Lung microvascular endothelial cell (primary cell): ENCODE results near the gene KLF5. TPM values are rescaled to one million over a fixed set of nuclear protein-coding genes. Genes with fewer than 3 reads are reported as not detected.
A peak's percentile ranks its signal among the peaks of the same experiment; 100 is the strongest.
"Not testable (repeated sequence)": the region's sequence is repeated elsewhere in the genome, so short reads cannot be mapped to it uniquely, and the experiment has no call there.

ENCODE experiments used
- DNase-seq, 2 donors: peaks; one replicate each; pipeline versions ENCODE4 v3.0.0 to v3.0.0-alpha.2; 2010; ENCODE audit warnings: low read depth in 2 of 2
- total RNA-seq: library from RNA; depleted of rRNA; stranded (reverse); fragments of >200 nt; gene quantifications from 2 replicates; pipeline ENCODE4 v1.2.1, GENCODE V29; 2014

Gene KLF5
- total RNA-seq, result 0.44 and 1.8 TPM in 2 replicates

DNA sequence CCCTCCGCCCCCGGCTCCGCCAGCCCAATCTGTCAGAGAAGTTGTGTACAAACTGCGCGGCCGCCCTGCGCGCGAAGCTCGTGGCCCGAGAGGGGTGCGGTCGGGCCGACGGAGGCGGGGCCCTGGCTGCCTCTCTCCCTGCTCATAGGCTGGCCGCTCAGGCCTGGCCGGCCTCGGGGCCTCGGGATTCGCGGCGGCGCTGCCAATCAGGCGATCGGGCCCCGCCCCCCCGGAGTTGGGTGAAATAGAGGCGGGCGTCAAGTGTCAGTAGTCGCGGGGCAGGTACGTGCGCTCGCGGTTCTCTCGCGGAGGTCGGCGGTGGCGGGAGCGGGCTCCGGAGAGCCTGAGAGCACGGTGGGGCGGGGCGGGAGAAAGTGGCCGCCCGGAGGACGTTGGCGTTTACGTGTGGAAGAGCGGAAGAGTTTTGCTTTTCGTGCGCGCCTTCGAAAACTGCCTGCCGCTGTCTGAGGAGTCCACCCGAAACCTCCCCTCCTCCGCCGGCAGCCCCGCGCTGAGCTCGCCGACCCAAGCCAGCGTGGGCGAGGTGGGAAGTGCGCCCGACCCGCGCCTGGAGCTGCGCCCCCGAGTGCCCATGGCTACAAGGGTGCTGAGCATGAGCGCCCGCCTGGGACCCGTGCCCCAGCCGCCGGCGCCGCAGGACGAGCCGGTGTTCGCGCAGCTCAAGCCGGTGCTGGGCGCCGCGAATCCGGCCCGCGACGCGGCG, at the start of gene KLF5:
TSS of gene KLF5 (plus strand) at position 270 of the 724 bp plus-strand sequence. CDS start at position 593, 323 bp downstream.
- DNase-seq, result peak; percentile 91 to 96

DNA sequence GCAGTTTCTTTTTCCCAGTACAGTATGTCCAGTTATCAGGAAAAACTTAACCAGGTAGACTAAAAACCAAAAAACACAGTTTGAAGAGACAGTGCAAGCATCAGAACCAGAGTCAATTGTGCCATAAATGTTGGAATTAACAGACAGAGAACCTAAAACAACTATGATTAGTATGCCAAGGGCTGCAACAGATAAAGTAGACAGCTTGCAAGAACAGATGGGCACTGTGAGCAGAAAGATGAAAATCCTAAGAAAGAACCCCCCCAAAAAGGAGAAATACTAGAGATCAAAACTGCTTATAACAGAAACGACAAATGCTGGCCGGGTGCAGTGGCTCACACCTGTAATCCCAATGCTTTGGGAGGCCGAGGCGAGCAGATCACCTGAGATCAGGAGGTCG, 47.1 kb upstream of the KLF5 start:
- DNase-seq, result no peak

- no peak for DNase-seq
Observed at GRCh38 chr13:73015805-73016204, 43.0 kb upstream of the KLF5 start.

- DNase-seq, result no peak
Observed at GRCh38 chr13:73018336-73018735, 40.5 kb upstream of the KLF5 start.

DNA sequence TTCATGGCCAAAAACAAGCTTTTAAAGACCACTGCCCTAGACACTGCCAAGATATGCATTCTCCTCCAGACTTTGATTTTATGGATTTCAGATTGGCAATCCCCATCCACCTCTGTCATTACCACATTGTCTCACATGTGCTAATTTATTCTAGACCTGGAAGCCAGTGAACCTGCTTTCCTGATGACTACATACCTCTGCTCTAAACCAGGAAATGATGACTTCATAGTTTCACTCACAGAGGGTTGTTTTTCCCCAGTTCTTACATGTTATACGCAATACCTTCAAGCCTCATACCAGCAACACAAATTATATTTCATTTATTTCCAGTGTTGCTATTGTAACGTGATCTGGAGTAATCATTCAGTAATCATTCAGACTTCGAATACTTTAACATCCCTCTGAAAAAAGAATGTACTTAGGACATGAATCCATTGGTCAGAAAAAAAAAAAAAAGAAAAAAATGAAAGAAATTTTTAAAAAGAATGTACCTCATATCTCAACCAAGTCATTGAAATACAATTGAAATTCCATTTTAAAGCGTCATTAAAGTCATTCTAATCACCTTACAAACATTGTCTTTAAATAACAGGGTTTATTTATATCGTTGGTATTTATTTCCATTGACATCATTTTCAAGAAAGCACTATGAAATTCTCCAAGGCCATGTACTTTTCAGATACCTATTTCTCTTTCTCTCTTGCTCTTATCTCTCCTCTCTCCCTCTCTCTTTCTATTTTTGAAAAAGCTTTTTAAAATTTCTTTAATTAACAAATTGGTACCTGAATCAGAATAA, 33.4 kb upstream of the KLF5 start:
- peak; percentile 46 to 57 for DNase-seq

GRCh38 chr13:73034901-73035300, 23.9 kb upstream of the KLF5 start:
- no peak for DNase-seq

- no peak for DNase-seq
Observed at GRCh38 chr13:73035660-73036059, 23.1 kb upstream of the KLF5 start.

DNA sequence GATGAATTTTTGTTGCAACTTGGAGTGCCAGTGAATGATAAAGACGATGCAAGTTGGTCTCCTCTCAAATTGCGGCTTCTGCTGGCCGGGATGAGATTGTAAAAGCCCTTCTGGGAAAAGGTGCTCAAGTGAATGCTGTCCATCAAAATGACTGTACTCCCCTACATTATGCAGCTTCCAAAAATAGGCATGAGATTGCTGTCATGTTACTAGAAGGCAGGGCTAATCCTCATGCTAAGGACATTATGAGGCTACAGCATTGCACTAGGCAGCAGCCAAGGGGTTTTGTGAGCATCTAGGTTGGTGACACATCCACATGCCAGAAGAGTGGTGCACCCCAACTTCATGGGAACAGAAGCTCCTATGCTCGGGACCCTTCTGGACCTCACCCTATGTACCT, 22.2 kb upstream of the KLF5 start:
- no peak for DNase-seq

- DNase-seq, result no peak
Observed at GRCh38 chr13:73038064-73038463, 20.7 kb upstream of the KLF5 start.

DNA sequence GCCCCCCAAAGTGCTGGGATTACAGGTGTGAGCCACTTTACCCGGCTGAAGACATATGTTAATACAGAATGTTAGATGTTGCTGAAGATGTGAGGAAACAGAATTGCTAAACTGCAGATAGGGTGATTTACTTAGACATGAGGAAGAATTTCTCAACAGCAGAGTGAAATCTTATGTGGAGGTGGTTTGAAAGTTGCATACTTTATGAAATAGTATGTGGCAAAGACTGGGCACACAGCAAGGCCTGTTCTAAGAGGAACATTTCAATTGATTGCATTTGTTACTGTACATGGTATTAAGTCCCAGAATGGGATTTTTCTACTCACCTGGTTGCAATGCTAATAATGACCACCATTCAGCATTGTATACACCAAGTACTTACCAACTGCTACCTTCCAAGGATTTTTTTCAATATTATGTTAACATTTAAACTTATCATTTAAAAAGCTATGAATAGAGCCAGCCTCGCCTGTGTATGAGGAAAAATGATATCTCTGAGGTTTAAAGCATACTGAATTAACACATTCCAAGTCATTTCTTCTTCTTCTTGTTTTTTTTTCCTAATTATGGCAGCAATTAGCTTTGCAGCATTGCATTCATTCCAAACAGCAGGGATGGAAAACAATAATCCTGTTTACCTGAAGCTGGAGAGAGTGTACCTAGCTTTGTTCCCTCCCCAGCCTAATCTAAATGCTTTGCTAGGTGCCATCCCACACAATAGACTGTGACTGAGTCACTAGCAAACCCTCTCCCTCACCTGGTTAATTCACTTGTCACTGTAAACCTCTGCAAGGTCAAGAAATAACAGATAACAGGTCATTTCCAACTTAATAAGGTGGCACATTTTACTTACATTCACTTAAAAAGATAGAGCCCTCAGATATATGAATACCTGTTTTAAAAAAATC, 19.4 kb upstream of the KLF5 start:
- DNase-seq, result no peak

DNA sequence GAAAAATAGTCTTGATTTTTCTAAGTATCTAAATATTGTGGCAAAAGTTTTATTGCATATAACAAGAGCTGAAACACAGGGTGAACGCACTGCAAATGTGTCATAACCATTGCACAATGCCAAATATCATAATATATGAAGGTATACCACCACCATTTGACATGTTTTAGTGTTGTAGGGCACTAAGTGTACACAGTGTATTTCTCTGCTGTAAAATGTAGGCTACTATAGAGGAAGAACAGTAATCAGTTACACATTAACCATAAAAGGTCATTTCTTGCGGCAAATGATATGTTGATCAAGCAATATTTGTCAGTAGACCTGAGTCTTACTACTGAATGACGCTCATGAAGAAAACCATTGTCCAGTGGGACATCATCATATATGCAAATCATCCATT, 18.3 kb upstream of the KLF5 start:
- DNase-seq, result no peak

DNA sequence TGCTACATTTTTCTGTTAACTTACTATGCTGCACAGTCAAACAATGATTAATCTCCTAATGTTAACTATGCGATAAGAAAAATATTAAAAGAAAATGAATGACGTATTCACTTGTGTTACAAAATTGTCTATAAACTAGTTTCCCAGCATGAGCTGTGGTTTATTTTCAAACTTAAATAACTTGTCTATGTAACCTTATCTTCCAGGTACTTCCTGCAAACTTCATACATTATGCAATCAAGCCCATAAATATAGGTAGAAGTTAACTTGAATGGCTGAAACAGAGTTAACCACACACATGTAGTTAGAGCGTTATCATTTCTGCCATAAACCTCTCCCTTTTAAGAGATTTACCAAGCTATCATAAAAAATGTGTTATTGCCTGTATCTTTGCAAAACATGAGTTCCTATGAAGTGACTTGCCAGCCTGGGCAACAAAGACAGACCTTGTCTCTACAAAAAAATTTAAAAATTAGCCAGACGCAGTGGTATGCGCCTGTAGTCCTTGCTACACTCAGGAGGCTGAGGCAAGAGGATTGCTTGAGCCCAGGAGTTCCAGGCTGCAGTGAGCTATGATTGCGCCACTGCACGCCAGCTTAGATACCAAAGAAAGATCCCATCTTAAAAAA, 17.7 kb upstream of the KLF5 start:
- no peak for DNase-seq

DNA sequence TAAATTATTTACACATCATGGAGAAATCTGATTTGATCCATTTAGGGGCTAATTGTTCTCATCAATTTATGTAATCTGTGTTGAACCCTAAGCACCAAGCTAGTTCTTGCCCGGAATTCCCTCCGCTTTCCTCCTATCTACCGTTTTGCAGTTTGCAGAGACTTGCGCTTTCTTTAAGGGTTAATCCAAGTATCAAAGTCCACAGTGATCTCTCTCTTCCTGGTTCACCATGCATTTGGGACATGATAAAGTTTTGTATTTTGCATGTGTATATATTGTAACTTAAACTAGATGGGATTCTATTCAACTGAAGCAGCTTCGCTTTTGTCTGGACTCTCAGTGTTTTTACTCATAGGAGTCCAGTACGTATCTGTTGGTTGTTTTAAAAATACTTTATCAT, 13.8 kb upstream of the KLF5 start:
- DNase-seq, result no peak

- not testable (repeated sequence) for DNase-seq
Observed at GRCh38 chr13:73048615-73049014, 10.2 kb upstream of the KLF5 start.

DNA sequence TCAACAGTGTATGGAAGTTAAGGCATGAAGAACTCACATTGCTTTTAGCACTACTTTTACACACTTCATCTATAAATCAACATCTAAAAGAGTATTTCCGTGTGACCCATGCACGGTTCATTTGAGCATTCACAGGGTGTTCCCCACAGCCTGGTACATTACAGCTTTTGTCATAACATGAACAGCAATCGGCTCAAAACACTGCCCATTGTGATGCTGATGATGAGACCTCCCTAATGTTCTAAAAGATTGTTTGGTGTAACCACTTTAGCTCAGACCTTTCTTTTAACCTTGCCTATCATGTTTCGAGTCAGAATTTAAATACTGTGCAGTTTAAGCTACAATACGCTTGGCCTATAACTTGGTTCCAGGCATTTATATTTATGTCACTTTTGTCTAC, 4.1 kb upstream of the KLF5 start:
- no peak for DNase-seq

DNA sequence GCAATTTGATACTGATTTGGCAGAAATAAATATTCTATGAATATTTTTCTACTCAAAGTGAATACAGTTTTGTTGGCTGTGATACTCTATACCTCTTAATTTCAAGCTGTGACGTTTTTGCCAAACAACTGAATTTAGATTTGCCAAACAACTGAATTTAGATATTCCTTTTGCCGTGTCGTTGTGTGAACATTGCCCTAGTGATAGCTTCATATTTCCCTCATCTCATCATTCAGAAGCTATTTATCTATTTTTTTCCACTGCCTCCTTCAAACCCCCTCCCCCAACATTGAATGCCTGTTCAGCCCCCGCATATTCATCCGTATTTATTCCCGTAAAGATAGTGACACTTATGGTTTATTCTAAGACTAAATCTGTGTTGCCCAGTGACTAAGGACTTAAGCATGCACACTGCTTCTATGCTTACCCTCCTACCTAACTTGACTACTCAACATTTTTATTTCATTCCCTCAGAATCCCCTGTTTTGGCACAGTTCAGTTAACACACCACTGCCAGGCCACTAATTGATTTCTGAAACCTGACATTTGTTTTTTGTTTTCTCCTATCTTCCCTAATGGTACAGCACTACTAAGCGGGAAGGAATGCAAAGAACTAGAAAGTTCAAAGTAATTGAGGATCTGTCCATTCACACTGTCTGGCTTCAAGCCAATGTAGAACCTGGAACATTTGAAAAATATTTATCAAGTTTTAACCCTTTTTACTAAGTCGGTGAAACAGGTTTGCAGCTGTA, 2.8 kb upstream of the KLF5 start:
- DNase-seq, result peak; percentile 40 to 48

- DNase-seq, result no peak
Observed at GRCh38 chr13:73056565-73056962, 2.2 kb upstream of the KLF5 start.

- no peak for DNase-seq
Observed at GRCh38 chr13:73057284-73058063, 1.3 kb upstream of the KLF5 start.

DNA sequence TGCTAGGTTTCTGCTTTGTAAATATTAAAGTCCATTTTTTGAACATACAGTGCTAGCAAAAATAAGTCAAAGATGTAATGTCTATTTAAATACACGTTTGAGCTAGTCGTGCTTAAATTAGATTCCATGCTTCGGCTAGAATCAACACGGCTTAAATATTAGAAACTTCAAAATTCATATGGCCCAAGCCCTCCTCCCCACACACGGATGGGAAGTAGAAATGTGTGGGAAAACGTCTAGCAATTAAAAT, 816 bp upstream of the KLF5 start:
- DNase-seq, result no peak

- DNase-seq, result no peak
Observed at GRCh38 chr13:73058432-73058735, 421 bp upstream of the KLF5 start.
